ENCODE measurements around the gene PRSS36. TPM values are rescaled to one million over a fixed set of nuclear protein-coding genes. Genes with fewer than 3 reads are reported as not detected.

Gene PRSS36
- polyA plus RNA-seq, 3 donors: 3.1 to 4.2 (median 3.4) TPM

GRCh38 chr16:31149332-31149731 is 534 bp downstream of the PRSS36 start:
- Histone ChIP-seq H3K4me2 (replicated peaks; ENCODE audit: extremely low read depth, low read length, poor library complexity, severe bottlenecking) (peak overlapping the region; percentile 41), H3K36me3 (replicated peaks in 1 of 2; ENCODE audit: control insufficient read depth in 1 of 2, insufficient read depth in 2 of 2, low read length in 2 of 2) (no peaks in the 10 kb centered on the region), H3K4me3 (replicated peaks in 1 of 3; ENCODE audit: low read depth in 2 of 3, low read length in 3 of 3) (peak overlapping the region in 1 of 3 experiments; percentile 30), H3K9me3 (replicated peaks in 1 of 2; ENCODE audit: control insufficient read depth in 1 of 2, insufficient read depth in 1 of 2, low read length in 2 of 2) (no peaks in the 10 kb centered on the region), H3K9ac (ENCODE audit: insufficient read depth, low read length, poor library complexity, severe bottlenecking) (peak overlapping the region; percentile 39), H3K79me2 (ENCODE audit: insufficient read depth, low read length) (no peaks in the 10 kb centered on the region), H2AFZ (ENCODE audit: insufficient read depth, low read depth, low read length, poor library complexity, severe bottlenecking) (peak overlapping the region; percentile 74), H3K27me3 (ENCODE audit: control insufficient read depth in 2 of 2, insufficient read depth in 2 of 2, low read length in 2 of 2) (no peaks in the 10 kb centered on the region), H3K4me1 (ENCODE audit: control insufficient read depth in 1 of 2, insufficient read depth in 2 of 2, low read length in 2 of 2) (peaks cover 46 to 52% of the 10 kb centered on the region in 2 donors), H3K27ac (ENCODE audit: low read depth in 1 of 2, low read length in 2 of 2) (peak overlapping the region; percentile 74 to 76), H4K20me1 (ENCODE audit: insufficient read depth, low read length) (no peaks in the 10 kb centered on the region)
- intact Hi-C loops (cut with micrococcal nuclease): loop anchor here (10.0 kb wide), 2 partner anchors 55 to 155 kb away; partner anchors contain the start of gene VKORC1 (in 1 of the 2)
- peak in 2 of 3 donors; percentile 8 to 21 for DNase-seq
- peaks cover 2 to 5% (median 2%) of the 10 kb centered on the region in 3 donors for H3K27me3 Mint-ChIP-seq (ENCODE audit: low read depth in 3 of 3)
- TF ChIP-seq CTCF (IDR thresholded peaks at IDR 0.05): no peak
- H3K27ac Mint-ChIP-seq: peak overlapping the region; percentile 45 to 88 (median 80)
- peaks cover 0 to 8% (median 0%) of the 10 kb centered on the region in 7 donors for H3K9me3 Mint-ChIP-seq
- 25% methylated on average over 4 of the region's 5 CpGs for WGBS (ENCODE audit: insufficient coverage)
- no peaks in the 10 kb centered on the region for H3K36me3 Mint-ChIP-seq
- H3K4me1 Mint-ChIP-seq: peaks cover 48% of the 10 kb centered on the region
- H3K4me3 Mint-ChIP-seq: peak overlapping the region in 1 of 2 donors; percentile 67

- Histone ChIP-seq H3K27me3 (ENCODE audit: control insufficient read depth in 2 of 2, insufficient read depth in 2 of 2, low read length in 2 of 2) (no peaks in the 10 kb centered on the region), H3K27ac (ENCODE audit: low read depth in 1 of 2, low read length in 2 of 2) (no peak overlapping the region), H3K9me3 (replicated peaks in 1 of 2; ENCODE audit: control insufficient read depth in 1 of 2, insufficient read depth in 1 of 2, low read length in 2 of 2) (no peaks in the 10 kb centered on the region), H3K9ac (ENCODE audit: insufficient read depth, low read length, poor library complexity, severe bottlenecking) (no peak overlapping the region), H2AFZ (ENCODE audit: insufficient read depth, low read depth, low read length, poor library complexity, severe bottlenecking) (peak overlapping the region; percentile 74), H3K4me1 (ENCODE audit: control insufficient read depth in 1 of 2, insufficient read depth in 2 of 2, low read length in 2 of 2) (peaks cover 46 to 52% of the 10 kb centered on the region in 2 donors), H3K36me3 (replicated peaks in 1 of 2; ENCODE audit: control insufficient read depth in 1 of 2, insufficient read depth in 2 of 2, low read length in 2 of 2) (no peaks in the 10 kb centered on the region), H3K4me2 (replicated peaks; ENCODE audit: extremely low read depth, low read length, poor library complexity, severe bottlenecking) (peak overlapping the region; percentile 41), H3K4me3 (replicated peaks in 1 of 3; ENCODE audit: low read depth in 2 of 3, low read length in 3 of 3) (no peak overlapping the region), H4K20me1 (ENCODE audit: insufficient read depth, low read length) (no peaks in the 10 kb centered on the region), H3K79me2 (ENCODE audit: insufficient read depth, low read length) (no peaks in the 10 kb centered on the region)
- TF ChIP-seq CTCF (IDR thresholded peaks at IDR 0.05): no peak
- no peaks in the 10 kb centered on the region for H3K36me3 Mint-ChIP-seq
- peaks cover 0 to 8% (median 0%) of the 10 kb centered on the region in 7 donors for H3K9me3 Mint-ChIP-seq
- no peak overlapping the region for H3K27ac Mint-ChIP-seq
- no peak overlapping the region for H3K4me3 Mint-ChIP-seq
- WGBS (ENCODE audit: insufficient coverage): 99% methylated on average over 25 of the region's 25 CpGs
- DNase-seq: no peak
- peaks cover 48% of the 10 kb centered on the region for H3K4me1 Mint-ChIP-seq
- peaks cover 2 to 5% (median 2%) of the 10 kb centered on the region in 3 donors for H3K27me3 Mint-ChIP-seq (ENCODE audit: low read depth in 3 of 3)
- intact Hi-C loops (cut with micrococcal nuclease): loop anchor here (10.0 kb wide), 2 partner anchors 54 to 154 kb away; partner anchors contain the start of gene VKORC1 (in 1 of the 2)
Observed at GRCh38 chr16:31148896-31149295, 970 bp downstream of the PRSS36 start.
